Measurements from ENCODE around the gene ASPDH. TPM values are rescaled to one million over a fixed set of nuclear protein-coding genes. Genes with fewer than 3 reads are reported as not detected.

ASPDH gene
- total and polyA plus RNA-seq, 2 of the 13 experiments (the other 11 are each of a cell fraction or from before 2014, with no cell fraction given), result 2.2 to 3.3 TPM

- TF ChIP-seq, protein P1, sequence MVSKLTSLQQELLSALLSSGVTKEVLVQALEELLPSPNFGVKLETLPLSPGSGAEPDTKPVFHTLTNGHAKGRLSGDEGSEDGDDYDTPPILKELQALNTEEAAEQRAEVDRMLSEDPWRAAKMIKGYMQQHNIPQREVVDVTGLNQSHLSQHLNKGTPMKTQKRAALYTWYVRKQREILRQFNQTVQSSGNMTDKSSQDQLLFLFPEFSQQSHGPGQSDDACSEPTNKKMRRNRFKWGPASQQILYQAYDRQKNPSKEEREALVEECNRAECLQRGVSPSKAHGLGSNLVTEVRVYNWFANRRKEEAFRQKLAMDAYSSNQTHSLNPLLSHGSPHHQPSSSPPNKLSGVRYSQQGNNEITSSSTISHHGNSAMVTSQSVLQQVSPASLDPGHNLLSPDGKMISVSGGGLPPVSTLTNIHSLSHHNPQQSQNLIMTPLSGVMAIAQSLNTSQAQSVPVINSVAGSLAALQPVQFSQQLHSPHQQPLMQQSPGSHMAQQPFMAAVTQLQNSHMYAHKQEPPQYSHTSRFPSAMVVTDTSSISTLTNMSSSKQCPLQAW (CRISPR knock-in tag; IDR thresholded peaks at IDR 0.05), result no peak
- TF ChIP-seq SP2 (CRISPR knock-in tag; IDR thresholded peaks at IDR 0.05), result no peak
- TF ChIP-seq FOXP4 (CRISPR knock-in tag; IDR thresholded peaks at IDR 0.05), result no peak
- no peak for TF ChIP-seq ZNF891 (CRISPR knock-in tag; IDR thresholded peaks at IDR 0.05)
- TF ChIP-seq HMGA1 (CRISPR knock-in tag; conservative IDR thresholded peaks at IDR 0.05), result no peak
Measured at GRCh38 chr19:50508843-50509190, 4.9 kb downstream of the ASPDH start (continued).

DNA sequence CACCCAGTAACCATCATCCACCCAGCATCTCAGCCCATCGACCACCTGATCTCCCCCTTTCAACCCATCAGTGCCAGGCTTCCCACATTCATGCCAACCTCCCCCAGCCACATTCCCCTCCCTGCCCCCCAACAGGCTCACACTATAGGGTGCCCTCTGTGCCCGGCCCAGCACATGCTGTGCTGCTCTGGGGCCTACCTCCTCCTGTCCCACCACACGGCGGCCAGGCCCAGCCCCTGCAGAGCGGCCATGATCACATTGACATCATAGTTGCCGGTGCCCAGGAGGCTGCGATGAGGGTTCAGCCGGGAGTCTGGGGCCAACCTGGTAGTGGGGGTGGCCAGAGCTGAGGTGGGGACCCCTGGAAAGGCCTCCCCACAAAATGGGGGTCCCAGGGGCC lies 6.3 kb downstream of the ASPDH start:
- ChIA-PET POLR2A (no interaction called here), CTCF (ENCODE audit: low intra/inter-chr PET ratio, low total read pairs) (no interaction called here)
- ATAC-seq (no peak), DNase-seq (ENCODE audit: low spot score) (no peak), FAIRE-seq (no peak)
- Histone ChIP-seq H3K27ac (ENCODE audit: extremely low read length, insufficient read depth, low read length) (no peak overlapping the region), H3K36me3 (replicated peaks in 1 of 2; ENCODE audit: control insufficient read depth in 1 of 2, insufficient read depth in 2 of 2, low read length in 2 of 2) (no peaks in the 10 kb centered on the region), H2AFZ (ENCODE audit: low read length) (no peak overlapping the region), H3K27me3 (ENCODE audit: control insufficient read depth in 1 of 2, insufficient read depth in 2 of 2, low read length in 2 of 2) (no peaks in the 10 kb centered on the region; a peak in 2 of 5 replicates), H3K4me3 (replicated peaks in 1 of 3; ENCODE audit: insufficient read depth in 1 of 3, low read depth in 2 of 3, low read length in 3 of 3) (no peak overlapping the region), H3K9ac (ENCODE audit: insufficient read depth, low read depth, low read length) (no peak overlapping the region), H3K9me3 (ENCODE audit: low read length) (no peaks in the 10 kb centered on the region), H3K4me1 (ENCODE audit: insufficient read depth, low read length) (peaks cover 11% of the 10 kb centered on the region), H3K79me2 (ENCODE audit: insufficient read depth, low read length) (no peaks in the 10 kb centered on the region), H3K4me2 (ENCODE audit: low read depth, low read length) (no peak overlapping the region), H4K20me1 (ENCODE audit: insufficient read depth, low read length) (no peaks in the 10 kb centered on the region)
- intact Hi-C loops (cut with micrococcal nuclease; ENCODE audit: unreplicated experiment) (no loop called here), in situ Hi-C loops (cut with HindIII; ENCODE audit: extremely low pct_ligation_motif_present, low pct_unique_long_range_greater_than_20kb) (no loop called here)
- BruUV-seq (replicated peaks), result no TSS peak
- WGBS (ENCODE audit: low lambda C conversion rate), result 76% methylated on average over 6 of the region's 8 CpGs
- TF ChIP-seq SPEN (CRISPR knock-in tag; IDR thresholded peaks at IDR 0.05; ENCODE audit: low read depth), result no peak
- no peak for TF ChIP-seq ZNF841 (CRISPR knock-in tag; IDR thresholded peaks at IDR 0.05; ENCODE audit: borderline replicate concordance)
- TF ChIP-seq KLF15 (CRISPR knock-in tag; IDR thresholded peaks at IDR 0.05; ENCODE audit: borderline replicate concordance), result no peak
- no peak for TF ChIP-seq CSRNP2 (CRISPR knock-in tag; conservative IDR thresholded peaks at IDR 0.05; ENCODE audit: low read depth)
- TF ChIP-seq NFAT5 (CRISPR knock-in tag; IDR thresholded peaks at IDR 0.05), result no peak
